A549 (cell line): ENCODE data around the gene NEK8.

Experiments
- CTCF ChIP-seq: fragments of >200 bp; sonication (Bioruptor Twin); formaldehyde crosslinking; IDR thresholded peaks from 3 replicates; pipeline ENCODE4 v1.5.1; 2016
- HDAC2 ChIP-seq: fragments of 200-600 bp; sonication (generic); IDR thresholded peaks from 2 replicates; pipeline ENCODE4 v1.6.1; 2016
- HOXA7 ChIP-seq: fragments of 250-450 bp; sonication (Bioruptor Pico); IDR thresholded peaks from 2 replicates; pipeline ENCODE4 v1.5.0; 2020; ENCODE audit warnings: mild to moderate bottlenecking, moderate library complexity
- KDM5A ChIP-seq: fragments of 200-600 bp; sonication (generic); IDR thresholded peaks from 2 replicates; pipeline ENCODE4 v1.6.1; 2016; ENCODE audit warnings: antibody characterized with exemption, mild to moderate bottlenecking
- ZC3H11A ChIP-seq: fragments of 450-650 bp; IDR thresholded peaks from 2 replicates; pipeline ENCODE4 v1.6.1; 2014; ENCODE audit warnings: antibody characterized with exemption, mild to moderate bottlenecking
- TF ChIP-seq, protein P1 (sequence below): fragments of 200-600 bp; sonication (generic); IDR thresholded peaks from 2 replicates; pipeline ENCODE4 v1.6.1; 2016; ENCODE audit warnings: antibody characterized with exemption, mild to moderate bottlenecking, moderate library complexity

- TF ChIP-seq CTCF (no peak), KDM5A (no peak), ZC3H11A (no peak), HOXA7 (CRISPR knock-in tag) (no peak), HDAC2 (no peak)
- TF ChIP-seq, protein P1, sequence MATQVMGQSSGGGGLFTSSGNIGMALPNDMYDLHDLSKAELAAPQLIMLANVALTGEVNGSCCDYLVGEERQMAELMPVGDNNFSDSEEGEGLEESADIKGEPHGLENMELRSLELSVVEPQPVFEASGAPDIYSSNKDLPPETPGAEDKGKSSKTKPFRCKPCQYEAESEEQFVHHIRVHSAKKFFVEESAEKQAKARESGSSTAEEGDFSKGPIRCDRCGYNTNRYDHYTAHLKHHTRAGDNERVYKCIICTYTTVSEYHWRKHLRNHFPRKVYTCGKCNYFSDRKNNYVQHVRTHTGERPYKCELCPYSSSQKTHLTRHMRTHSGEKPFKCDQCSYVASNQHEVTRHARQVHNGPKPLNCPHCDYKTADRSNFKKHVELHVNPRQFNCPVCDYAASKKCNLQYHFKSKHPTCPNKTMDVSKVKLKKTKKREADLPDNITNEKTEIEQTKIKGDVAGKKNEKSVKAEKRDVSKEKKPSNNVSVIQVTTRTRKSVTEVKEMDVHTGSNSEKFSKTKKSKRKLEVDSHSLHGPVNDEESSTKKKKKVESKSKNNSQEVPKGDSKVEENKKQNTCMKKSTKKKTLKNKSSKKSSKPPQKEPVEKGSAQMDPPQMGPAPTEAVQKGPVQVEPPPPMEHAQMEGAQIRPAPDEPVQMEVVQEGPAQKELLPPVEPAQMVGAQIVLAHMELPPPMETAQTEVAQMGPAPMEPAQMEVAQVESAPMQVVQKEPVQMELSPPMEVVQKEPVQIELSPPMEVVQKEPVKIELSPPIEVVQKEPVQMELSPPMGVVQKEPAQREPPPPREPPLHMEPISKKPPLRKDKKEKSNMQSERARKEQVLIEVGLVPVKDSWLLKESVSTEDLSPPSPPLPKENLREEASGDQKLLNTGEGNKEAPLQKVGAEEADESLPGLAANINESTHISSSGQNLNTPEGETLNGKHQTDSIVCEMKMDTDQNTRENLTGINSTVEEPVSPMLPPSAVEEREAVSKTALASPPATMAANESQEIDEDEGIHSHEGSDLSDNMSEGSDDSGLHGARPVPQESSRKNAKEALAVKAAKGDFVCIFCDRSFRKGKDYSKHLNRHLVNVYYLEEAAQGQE = no peak
Observed at GRCh38 chr17:28719021-28719433, 9.6 kb upstream of the NEK8 start.
